Effector memory CD4-positive, alpha-beta T cell (primary cell): ENCODE data around the gene COL25A1.

ENCODE experiments used
- DNase-seq, 3 donors: peaks; one replicate each; pipeline ENCODE4 v3.0.0-alpha.2; 2020
- H3K27ac ChIP-seq: 2 replicates; pipeline ENCODE4 v1.7.0; 2013; ENCODE audit warnings: mild to moderate bottlenecking, low read length, moderate library complexity; ENCODE audit not compliant: insufficient read depth, poor library complexity, severe bottlenecking
- H3K27me3 ChIP-seq: replicated peaks from 2 replicates; pipeline ENCODE4 v1.7.0; 2013; ENCODE audit warnings: mild to moderate bottlenecking, low read length; ENCODE audit not compliant: insufficient read depth, control insufficient read depth, poor library complexity, severe bottlenecking
- H3K36me3 ChIP-seq: 2 replicates; pipeline ENCODE4 v1.7.0; 2013; ENCODE audit warnings: mild to moderate bottlenecking, low read length, moderate library complexity; ENCODE audit not compliant: control insufficient read depth, insufficient read depth
- H3K4me1 ChIP-seq: 2 replicates; pipeline ENCODE4 v1.7.0; 2013; ENCODE audit warnings: low read length, mild to moderate bottlenecking; ENCODE audit not compliant: control insufficient read depth, insufficient read depth, poor library complexity, severe bottlenecking
- H3K4me3 ChIP-seq: 2 replicates; pipeline ENCODE4 v1.7.0; 2013; ENCODE audit warnings: low read length, low read depth, mild to moderate bottlenecking; ENCODE audit not compliant: insufficient read depth, poor library complexity, severe bottlenecking
- H3K9me3 ChIP-seq: 2 replicates; pipeline ENCODE4 v1.7.0; 2013; ENCODE audit warnings: mild to moderate bottlenecking, low read length, moderate library complexity; ENCODE audit not compliant: control insufficient read depth

The COL25A1 gene

DNA sequence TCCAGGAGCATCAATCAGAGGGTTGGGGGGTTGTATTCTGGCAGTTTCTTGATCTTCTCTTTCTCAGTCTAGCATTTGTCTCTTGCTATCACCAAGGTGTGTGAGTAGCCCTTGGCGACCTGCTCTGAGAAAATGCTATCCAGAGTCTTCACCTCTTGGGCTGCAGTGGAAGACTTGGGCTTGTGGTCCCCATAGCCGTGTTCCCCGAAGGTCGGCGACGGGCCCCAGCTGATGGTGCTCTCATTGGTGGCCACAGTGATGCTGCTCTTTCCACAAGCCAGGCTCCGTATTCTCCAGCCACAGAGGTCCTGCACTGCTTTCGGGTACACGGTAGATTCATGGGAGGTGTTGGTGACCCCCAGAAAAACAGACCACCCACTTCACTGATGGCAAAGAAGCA lies 513.7 kb downstream of the COL25A1 start:
- Histone ChIP-seq H3K27ac (no peak overlapping the region), H3K4me3 (no peak overlapping the region), H3K9me3 (no peaks in the 10 kb centered on the region)

DNA sequence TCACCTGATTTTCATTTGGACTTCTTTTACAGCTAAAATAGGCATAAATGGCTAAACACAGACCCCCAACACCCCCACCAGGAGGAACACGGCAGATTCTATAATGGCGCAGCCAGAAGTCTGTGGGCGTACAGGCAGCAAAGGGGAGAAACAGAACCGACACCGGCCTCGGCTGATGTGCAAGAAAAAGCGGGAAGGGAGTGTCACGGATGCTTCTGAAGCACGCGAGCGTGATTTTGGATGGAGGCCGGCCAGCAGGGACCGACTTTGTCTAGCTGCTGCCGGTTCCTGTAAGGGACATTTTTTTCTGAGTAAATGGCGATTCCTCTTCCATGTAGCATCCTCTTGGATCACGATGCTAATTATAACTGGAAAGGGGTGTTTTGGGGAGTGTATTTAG lies 514.7 kb downstream of the COL25A1 start:
- H3K4me1 ChIP-seq: no peaks in the 10 kb centered on the region
- no peaks in the 10 kb centered on the region for H3K27me3 ChIP-seq
- no peak overlapping the region for H3K4me3 ChIP-seq
- H3K27ac ChIP-seq: no peak overlapping the region
- no peaks in the 10 kb centered on the region for H3K9me3 ChIP-seq
- H3K36me3 ChIP-seq: no peaks in the 10 kb centered on the region
- DNase-seq: no peak

More for the DNA sequence above, 513.7 kb downstream of the COL25A1 start:
- Histone ChIP-seq H3K4me1 (no peaks in the 10 kb centered on the region), H3K27me3 (no peaks in the 10 kb centered on the region), H3K36me3 (no peaks in the 10 kb centered on the region)
- no peak for DNase-seq

DNA sequence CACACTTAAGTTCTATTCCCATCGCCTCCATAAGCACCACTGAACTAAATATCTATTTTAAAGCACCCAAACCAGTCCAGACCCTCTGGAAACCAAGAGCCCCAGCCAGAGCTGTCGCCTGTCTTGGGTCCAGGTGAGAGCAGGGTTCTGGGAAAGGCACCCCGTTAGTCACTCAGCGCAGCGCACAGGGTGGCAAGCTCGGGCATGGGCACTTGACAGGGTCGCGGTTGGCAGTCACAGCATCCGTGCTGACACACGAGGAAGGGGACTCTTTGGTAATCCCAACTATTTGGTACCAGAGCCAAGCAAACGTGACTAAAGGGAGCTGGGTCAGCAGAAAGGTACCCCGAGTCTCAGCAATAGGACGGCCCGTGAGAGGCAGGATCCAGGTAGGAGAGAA lies 515.4 kb downstream of the COL25A1 start:
- H3K27ac ChIP-seq: no peak overlapping the region
- no peak for DNase-seq
- no peak overlapping the region for H3K4me3 ChIP-seq
- H3K36me3 ChIP-seq: no peaks in the 10 kb centered on the region
- H3K4me1 ChIP-seq: no peaks in the 10 kb centered on the region
- H3K9me3 ChIP-seq: no peaks in the 10 kb centered on the region
- no peaks in the 10 kb centered on the region for H3K27me3 ChIP-seq

DNA sequence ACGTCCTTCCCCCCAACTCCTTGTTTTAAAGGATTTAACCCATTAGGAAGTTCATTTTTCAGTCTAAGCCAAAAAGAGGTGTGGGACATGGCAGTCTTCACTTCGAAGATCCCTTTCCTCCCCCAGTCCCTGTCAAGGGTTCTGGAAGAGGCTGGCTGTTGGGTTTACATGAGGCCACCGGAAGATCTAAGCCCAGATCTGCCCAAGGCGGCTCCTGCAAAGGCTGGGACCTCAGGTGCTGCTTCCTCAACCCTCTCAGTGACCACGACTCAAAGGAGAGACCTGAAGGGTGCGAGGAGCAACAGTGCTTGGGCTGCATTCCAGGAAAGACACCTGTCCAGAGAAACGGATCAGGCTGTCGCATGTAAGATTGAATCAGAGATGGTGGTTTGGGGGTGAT lies 516.1 kb downstream of the COL25A1 start:
- H3K36me3 ChIP-seq: no peaks in the 10 kb centered on the region
- H3K27ac ChIP-seq: no peak overlapping the region
- H3K4me1 ChIP-seq: no peaks in the 10 kb centered on the region
- H3K27me3 ChIP-seq: no peaks in the 10 kb centered on the region
- DNase-seq: no peak
- no peaks in the 10 kb centered on the region for H3K9me3 ChIP-seq
- H3K4me3 ChIP-seq: no peak overlapping the region

DNA sequence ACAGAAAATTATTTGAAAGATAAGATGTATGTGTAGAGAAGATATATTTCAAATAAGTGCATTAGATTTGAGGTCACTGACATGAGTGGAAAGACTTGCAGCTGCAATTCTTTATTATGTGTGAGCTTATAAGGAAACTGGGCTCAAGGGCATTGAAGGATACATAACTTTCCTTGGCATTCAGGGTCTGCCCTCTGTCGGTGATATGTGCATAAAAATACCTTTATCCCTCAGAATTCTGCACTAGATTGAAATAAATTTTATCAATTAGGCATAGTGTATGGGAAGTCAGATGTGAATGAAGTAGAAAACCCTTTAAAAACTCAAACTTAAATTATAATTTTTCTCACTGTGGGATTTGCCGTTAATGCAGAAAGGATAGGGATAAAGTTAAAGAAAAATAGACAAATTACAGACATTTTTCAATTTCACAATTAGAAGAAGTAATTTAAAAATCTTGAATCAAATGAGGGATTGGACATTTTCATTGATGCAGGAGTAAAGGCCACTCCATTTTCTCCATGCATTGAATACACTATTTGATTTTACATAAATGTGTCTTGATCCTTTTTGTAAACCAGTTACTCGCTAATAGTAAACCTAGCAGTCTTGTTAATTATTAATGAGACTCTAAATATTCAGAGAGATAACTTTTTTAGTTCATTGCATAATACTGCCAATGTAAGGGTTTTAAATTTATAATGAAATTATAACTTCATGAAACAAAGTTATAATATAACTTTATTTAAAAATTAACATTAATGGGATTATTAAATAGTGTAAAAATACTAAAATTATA lies 518.6 kb downstream of the COL25A1 start:
- no peaks in the 10 kb centered on the region for H3K27me3 ChIP-seq
- no peaks in the 10 kb centered on the region for H3K36me3 ChIP-seq
- no peak overlapping the region for H3K4me3 ChIP-seq
- no peaks in the 10 kb centered on the region for H3K9me3 ChIP-seq
- H3K4me1 ChIP-seq: no peaks in the 10 kb centered on the region
- no peak for DNase-seq
- no peak overlapping the region for H3K27ac ChIP-seq

GRCh38 chr4:108779958-108780357 lies 522.5 kb downstream of the COL25A1 start:
- Histone ChIP-seq H3K27me3 (no peaks in the 10 kb centered on the region), H3K9me3 (no peaks in the 10 kb centered on the region)
- no peak for DNase-seq

GRCh38 chr4:108777388-108777787 lies 525.1 kb downstream of the COL25A1 start:
- no peaks in the 10 kb centered on the region for H3K4me1 ChIP-seq
- no peak for DNase-seq
- H3K36me3 ChIP-seq: no peaks in the 10 kb centered on the region
- H3K9me3 ChIP-seq: no peaks in the 10 kb centered on the region
- no peak overlapping the region for H3K4me3 ChIP-seq
- H3K27ac ChIP-seq: no peak overlapping the region
- no peaks in the 10 kb centered on the region for H3K27me3 ChIP-seq

More at GRCh38 chr4:108779958-108780357, 522.5 kb downstream of the COL25A1 start:
- Histone ChIP-seq H3K4me3 (no peak overlapping the region), H3K4me1 (no peaks in the 10 kb centered on the region), H3K27ac (no peak overlapping the region), H3K36me3 (no peaks in the 10 kb centered on the region)

DNA sequence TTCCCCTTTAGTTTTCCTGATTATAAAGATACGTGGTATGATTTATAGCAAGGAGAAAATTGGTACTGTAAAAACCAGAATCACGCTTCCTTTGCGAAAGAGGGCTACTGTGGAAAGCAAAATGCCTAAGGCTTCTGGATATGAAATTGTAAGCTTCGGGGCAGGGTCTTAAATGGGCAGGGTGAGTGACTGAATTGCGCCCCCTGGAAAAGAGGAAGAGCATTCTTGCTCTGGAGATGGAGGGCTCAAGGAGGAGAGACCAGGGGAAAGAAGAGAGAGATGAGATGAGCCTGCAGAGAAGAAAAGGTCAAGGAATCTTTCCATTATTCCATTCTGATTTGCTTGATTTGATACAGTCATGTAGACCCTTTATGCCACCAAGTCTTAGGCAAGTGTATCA lies 526.5 kb downstream of the COL25A1 start:
- DNase-seq: no peak
- no peaks in the 10 kb centered on the region for H3K4me1 ChIP-seq
- no peaks in the 10 kb centered on the region for H3K9me3 ChIP-seq
- no peak overlapping the region for H3K4me3 ChIP-seq
- no peaks in the 10 kb centered on the region for H3K36me3 ChIP-seq
- no peak overlapping the region for H3K27ac ChIP-seq
- no peaks in the 10 kb centered on the region for H3K27me3 ChIP-seq

- Histone ChIP-seq H3K4me1 (no peaks in the 10 kb centered on the region), H3K27ac (no peak overlapping the region), H3K4me3 (no peak overlapping the region), H3K27me3 (no peaks in the 10 kb centered on the region), H3K9me3 (no peaks in the 10 kb centered on the region), H3K36me3 (no peaks in the 10 kb centered on the region)
- DNase-seq: no peak
These were observed 527.5 kb downstream of the COL25A1 start for GRCh38 chr4:108774809-108775530.

GRCh38 chr4:108772402-108772801 lies 530.1 kb downstream of the COL25A1 start:
- H3K27ac ChIP-seq: no peak overlapping the region
- DNase-seq: no peak
- H3K4me1 ChIP-seq: no peaks in the 10 kb centered on the region
- no peak overlapping the region for H3K4me3 ChIP-seq
- H3K36me3 ChIP-seq: no peaks in the 10 kb centered on the region
- H3K27me3 ChIP-seq: no peaks in the 10 kb centered on the region
- no peaks in the 10 kb centered on the region for H3K9me3 ChIP-seq
